Activated effector memory CD4-positive, alpha-beta T cell treated with Interleukin-2 at 50 U/mL for 16 hours (primary cell): ENCODE measurements around the gene MTG2.
A peak's percentile ranks its signal among the peaks of the same experiment; 100 is the strongest.

ENCODE experiments used
- DNase-seq: peaks from one replicate; pipeline ENCODE4 v3.0.0-alpha.2; 2020

Gene MTG2

DNA sequence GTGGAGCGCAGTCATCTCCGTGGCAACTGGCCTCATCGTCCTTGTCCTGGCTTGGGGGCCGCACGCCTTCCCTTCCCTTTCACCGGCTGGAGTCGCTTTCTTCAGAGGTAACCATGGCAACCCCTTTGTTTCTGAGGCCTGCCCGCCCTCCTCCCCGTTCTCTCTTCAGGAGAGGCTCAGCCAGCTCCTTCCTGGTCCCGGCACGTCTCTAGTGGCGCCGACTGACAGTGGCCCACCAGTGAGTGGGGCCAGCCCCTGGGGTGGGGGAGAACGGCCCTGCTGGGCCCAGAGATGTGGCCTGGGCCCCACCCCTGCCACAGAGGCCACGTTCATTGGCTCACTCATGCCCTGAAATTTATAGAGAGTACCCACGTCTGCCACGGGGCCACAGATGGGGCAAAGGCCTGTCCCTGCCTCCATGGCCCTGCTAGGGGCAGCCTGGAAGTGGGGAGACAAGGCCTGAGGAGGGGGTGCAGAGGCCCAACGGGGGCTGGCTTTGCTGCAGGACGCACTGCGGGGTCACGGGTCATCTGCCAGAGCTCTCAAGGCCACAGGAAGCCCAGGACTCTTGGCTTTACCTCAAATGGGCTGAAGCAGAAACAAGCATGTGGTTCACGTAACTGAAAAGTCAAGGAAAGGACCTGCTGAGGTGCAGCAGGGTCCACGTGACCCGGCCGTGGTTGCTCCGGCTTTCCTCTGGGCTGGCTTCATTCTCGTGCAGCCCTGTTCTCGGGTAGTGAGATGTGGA is 54.1 kb downstream of the MTG2 start:
- DNase-seq = no peak

GRCh38 chr20:62237514-62237800 is 54.6 kb downstream of the MTG2 start:
- DNase-seq = no peak

GRCh38 chr20:62237801-62238568 is 55.2 kb downstream of the MTG2 start, which contains the start of gene OSBPL2:
Gene OSBPL2, plus strand, starts transcription at chr20:62238521. Its CDS starts 17,664 bp downstream, at chr20:62256185.
- peak; percentile 100 for DNase-seq

DNA sequence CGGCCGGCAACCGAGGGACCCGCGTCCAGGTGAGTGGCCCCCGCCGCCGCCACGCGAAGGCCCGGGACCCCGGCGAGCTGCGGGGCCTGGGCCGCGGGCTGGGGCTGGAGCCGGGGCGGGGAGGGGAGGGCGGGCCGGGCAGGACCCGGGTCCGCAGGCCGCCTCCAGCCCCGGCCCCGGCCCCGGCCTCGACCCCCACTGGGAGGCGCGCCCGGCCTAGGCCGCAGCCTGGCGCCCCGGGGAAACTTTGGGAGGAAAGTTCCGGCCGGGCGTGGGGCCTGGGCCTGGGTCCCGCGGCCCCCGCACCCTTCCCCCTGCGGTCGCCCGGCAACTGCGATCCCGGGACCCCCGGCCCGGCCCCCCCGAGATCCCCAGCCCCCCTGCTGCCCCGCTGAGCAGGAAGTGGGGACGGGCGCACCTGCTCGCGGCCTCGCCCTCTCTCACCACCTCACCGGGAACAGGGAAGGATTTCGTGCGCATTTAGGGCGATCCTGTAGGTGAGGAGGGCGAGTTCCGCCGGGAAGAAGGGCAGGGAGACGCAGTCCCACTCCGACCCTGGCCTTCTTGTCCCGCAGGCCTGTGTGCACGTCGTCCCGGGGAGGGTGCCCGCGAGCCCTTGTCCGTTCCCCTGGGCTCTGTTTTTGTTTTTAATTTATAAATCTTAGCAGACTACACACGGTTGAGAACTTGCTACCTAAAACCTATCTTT is 55.9 kb downstream of the MTG2 start:
- DNase-seq = no peak

DNA sequence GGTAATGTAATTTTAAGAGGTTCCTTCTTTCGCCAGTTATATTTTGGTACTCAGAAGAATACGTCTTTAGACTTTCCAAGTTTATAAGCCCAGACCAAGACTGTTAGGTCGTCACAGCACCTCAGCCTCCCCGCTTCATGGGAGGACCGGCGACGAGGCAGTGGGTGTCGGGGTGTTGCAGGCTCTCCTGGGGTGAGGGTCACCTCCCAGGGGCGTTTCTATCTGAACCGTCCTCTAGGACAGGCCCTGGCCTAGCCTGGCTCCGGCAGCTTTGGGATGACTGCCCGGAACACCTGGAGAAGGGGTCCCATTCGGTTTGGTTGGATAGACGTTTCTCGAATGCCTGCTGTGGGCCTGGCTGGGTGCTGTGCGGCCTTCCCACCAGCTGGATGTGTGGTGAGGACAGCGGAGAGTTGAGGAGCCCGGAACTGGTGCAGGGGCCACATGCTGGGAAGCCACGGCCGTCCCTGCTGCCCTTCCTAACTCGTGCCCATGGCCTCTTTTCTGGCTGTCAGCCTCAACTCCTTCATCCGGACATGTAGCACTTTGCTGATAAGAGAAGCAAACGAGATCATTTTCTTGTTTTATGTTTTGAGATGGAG is 56.6 kb downstream of the MTG2 start:
- DNase-seq = no peak

DNA sequence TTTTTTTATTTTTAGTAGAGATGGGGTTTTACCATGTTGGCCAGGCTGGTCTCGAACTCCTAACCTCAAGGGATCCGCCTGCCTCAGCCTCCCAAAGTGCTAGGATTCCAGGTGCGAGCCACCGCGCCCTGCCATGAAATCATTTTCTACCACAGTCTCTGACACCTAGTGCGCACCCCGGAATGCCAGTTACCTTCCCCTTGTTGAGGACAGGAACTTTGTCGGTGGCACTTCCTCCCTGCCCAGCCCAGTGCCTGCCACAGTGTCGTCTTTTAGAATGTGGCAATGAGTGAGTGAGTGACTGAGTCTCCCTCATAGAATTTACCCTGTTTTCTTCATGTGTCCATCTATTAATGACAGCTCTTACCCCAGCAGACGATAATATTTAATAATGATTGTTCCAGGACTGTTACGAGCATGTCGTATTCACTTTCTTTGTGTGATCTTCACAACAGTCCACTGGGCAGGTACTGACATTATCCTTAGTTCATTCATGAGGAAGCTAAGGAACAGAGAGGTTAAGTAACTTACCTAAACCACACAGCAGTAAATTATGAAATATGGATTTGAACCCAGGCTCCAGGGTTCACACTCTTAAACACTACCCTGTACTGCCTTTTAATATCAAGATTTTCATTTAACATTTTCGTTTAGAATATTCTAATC is 57.3 kb downstream of the MTG2 start:
- DNase-seq = no peak

GRCh38 chr20:62241506-62241905 is 58.7 kb downstream of the MTG2 start:
- no peak for DNase-seq

DNA sequence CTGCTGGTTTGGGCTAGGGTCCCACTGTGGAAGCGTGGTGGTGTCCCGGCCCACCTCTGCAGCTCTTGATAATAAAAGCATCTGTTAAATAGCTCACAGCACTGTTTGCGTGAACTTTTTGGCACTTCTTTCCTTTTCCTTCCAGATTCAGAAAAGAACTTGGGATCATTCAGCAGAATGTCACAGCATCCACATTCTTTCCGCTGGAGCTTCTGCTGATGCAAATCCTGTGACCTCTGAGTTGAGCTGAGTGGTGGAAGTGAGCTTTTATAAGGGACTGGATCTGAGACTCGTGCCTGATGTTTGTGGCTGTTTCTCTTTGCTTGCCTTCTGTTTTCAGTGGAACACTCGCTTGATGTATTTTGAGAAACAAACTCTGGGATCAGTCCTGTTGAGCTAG is 59.3 kb downstream of the MTG2 start:
- no peak for DNase-seq

DNA sequence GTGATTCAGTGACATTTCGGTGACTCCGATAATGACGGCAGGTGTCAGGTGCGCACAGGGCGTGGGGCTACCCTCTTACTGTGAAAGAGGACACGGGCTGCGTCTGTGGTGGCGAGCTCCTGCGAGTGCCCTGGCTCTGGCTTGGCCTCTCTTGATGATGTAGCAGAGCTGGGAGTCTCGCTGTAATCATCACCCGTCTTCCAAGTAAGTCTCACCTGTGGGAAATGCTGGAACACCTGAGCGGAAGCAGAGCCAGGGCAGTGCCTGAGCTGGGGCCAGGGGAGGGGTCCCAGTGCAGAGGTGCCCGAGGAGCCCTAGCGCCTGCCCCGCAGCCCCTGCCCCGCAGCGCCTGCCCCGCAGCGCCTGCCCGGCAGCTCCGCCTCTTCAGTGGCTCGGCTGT is 60.3 kb downstream of the MTG2 start:
- DNase-seq = no peak

- DNase-seq = no peak
Measured at GRCh38 chr20:62243906-62244515, 61.2 kb downstream of the MTG2 start.

- DNase-seq = no peak
Measured at GRCh38 chr20:62244644-62245108, 61.8 kb downstream of the MTG2 start.

GRCh38 chr20:62245911-62246280 is 63.1 kb downstream of the MTG2 start:
- DNase-seq = no peak

DNA sequence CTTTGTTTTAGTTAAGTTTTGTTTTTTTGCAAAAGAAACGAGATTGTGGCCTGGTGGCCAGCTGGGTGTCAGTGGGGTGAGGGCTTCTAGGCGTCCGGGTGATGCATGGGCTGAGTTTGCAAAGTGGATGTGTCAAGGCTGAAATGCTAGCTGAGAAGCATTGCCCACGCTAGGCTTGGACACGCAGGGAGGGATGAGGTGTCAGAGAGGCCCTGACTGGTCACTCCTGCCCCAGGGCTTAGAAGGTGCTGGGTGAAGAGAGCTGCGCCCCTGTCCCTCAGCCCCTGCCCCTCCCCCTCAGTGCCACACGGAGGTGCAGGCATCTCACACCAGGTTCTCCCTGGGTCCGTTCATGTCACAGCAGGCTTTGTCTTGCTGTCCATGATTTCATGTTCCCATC is 63.6 kb downstream of the MTG2 start:
- DNase-seq = no peak

DNA sequence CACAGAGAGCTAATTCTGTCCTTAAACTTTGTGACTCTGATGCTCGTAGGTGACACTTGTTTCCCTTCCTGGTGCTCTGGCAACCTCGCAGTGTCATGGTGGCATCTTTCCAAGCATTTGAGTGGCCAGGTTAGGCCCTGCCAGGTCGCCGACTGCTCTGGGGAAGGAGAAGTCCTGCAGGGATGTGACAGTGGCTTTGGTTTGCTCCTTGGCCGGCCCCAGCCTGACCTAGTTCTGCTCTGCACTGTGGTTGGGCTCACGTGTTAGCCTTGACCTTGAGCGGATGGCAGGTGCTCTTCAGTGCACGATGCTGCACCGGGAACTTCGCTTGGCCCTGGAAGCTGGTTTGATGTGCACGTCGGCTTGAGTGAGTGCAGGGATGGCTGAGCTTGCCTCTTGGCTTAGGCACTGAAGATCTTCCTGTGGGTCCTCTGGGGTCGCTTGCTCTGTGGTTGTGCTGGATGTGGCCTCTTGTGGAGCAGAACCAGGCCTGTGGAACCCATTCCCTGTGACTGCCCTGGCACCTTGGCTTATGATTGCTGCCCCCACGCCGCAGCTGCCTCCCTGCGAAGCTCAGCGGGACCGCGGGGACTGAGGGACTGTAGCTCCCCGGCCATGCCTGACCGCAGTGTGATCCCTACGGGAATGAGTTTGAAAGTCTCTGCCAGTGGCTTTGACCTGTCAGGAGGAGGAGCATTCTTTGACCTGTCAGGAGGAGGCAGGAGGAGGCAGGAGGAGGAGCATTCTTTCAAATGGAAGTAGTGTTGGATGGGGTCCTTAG is 64.2 kb downstream of the MTG2 start:
- DNase-seq = no peak

- no peak for DNase-seq
Measured at GRCh38 chr20:62248890-62249560, 66.2 kb downstream of the MTG2 start.

GRCh38 chr20:62252342-62252966 is 69.6 kb downstream of the MTG2 start:
- no peak for DNase-seq
